Panc1 (cell line): ENCODE data around the gene S1PR3.

ENCODE experiments used
- CTCF ChIP-seq: fragments of 450-650 bp; IDR thresholded peaks from 2 replicates; pipeline ENCODE4 v1.5.1; 2017; ENCODE audit warnings: mild to moderate bottlenecking
- POLR2AphosphoS5 ChIP-seq: IDR thresholded peaks from 2 replicates; pipeline ENCODE4 v1.6.1; 2012; ENCODE audit warnings: mild to moderate bottlenecking, low read depth, low read length, moderate library complexity

GRCh38 chr9:88965473-88965872 lies 25.8 kb upstream of the S1PR3 start:
- TF ChIP-seq CTCF (no peak), POLR2AphosphoS5 (no peak)
